K562 (cell line): Measurements from ENCODE around the gene LIPM. TPM values are rescaled to one million over a fixed set of nuclear protein-coding genes. Genes with fewer than 3 reads are reported as not detected.

Experiments
- ATAC-seq: fragments of 200-7000 bp; cut with Tn5 transposase; 3 replicates; pipeline ENCODE4 v1.9.1; 2020; ENCODE audit warnings: moderate library complexity
- BruUV-seq: library from RNA; stranded (reverse); fragments of 400-500 nt; replicated peaks from 2 replicates; lab custom pipeline; 2021; lab: Mats Ljungman, UMichigan
- CTCF ChIA-PET: fragments of 300-600 bp; formaldehyde crosslinking; extraction: SDS; loops from one replicate; lab custom pipeline; 2021; ENCODE audit warnings: low intra/inter-chr PET ratio; lab: Yijun Ruan, JAX
- POLR2A ChIA-PET: fragments of 300-600, 350-650 bp; sonication (Branson Sonifier 250); formaldehyde crosslinking; extraction: SDS; loops from one replicate; lab custom pipeline; 2021; ENCODE audit warnings: antibody characterized with exemption, inconsistent platforms; lab: Yijun Ruan, JAX
- DNase-seq, 4 experiments: peaks; one replicate each; pipeline versions ENCODE4 v3.0.0 to v3.0.0-alpha.2; 2011 to 2018; ENCODE audit warnings: low spot score in 3 of 4, mixed read lengths in 3 of 4; ENCODE audit errors: extremely low read depth in 1 of 4
- FAIRE-seq: peaks from 2 replicates; lab custom pipeline; 2011; peaks lifted over from hg19 to GRCh38; lab: Jason Lieb, UNC
- H2AFZ ChIP-seq: 2 replicates; pipeline ENCODE4 v1.6.0; 2011; ENCODE audit warnings: low read depth, low read length, control low read depth, inconsistent platforms
- H3K27ac ChIP-seq: fragments of 200-600 bp; 3 replicates; pipeline ENCODE4 v1.8.0; 2011; ENCODE audit warnings: low read depth, mild to moderate bottlenecking, control low read depth, inconsistent platforms, low read length, moderate library complexity, mixed read lengths; ENCODE audit errors: extremely low read depth
- H3K27me3 ChIP-seq, 2 experiments: fragments of 300-600 bp in 1 of 2; 2 replicates in 1 of 2; 3 replicates in 1 of 2; pipeline versions ENCODE4 v1.6.0 to v1.8.0; 2011; ENCODE audit warnings: inconsistent platforms in 2 of 2, low read length in 2 of 2, mild to moderate bottlenecking in 1 of 2, mixed read lengths in 1 of 2, moderate library complexity in 1 of 2; ENCODE audit not compliant: control insufficient read depth in 2 of 2, insufficient read depth in 2 of 2
- H3K36me3 ChIP-seq: fragments of 300-600 bp; 3 replicates; pipeline ENCODE4 v1.8.0; 2011; ENCODE audit warnings: mild to moderate bottlenecking, low read length, inconsistent platforms; ENCODE audit not compliant: control insufficient read depth, insufficient read depth
- H3K4me1 ChIP-seq, 2 experiments: fragments of 200-600 bp in 1 of 2; replicated peaks in 1 of 2; 2 replicates in 1 of 2; 3 replicates in 1 of 2; pipeline versions ENCODE4 v1.5.1 to v1.8.0; 2011; ENCODE audit warnings: inconsistent platforms in 2 of 2, low read length in 2 of 2, mild to moderate bottlenecking in 1 of 2, mixed read lengths in 1 of 2, moderate library complexity in 1 of 2; ENCODE audit not compliant: control insufficient read depth in 2 of 2, insufficient read depth in 2 of 2
- H3K4me2 ChIP-seq: 2 replicates; pipeline ENCODE4 v1.6.1; 2011; ENCODE audit warnings: low read length, control low read depth, inconsistent platforms, mixed read lengths; ENCODE audit not compliant: insufficient read depth
- H3K4me3 ChIP-seq: fragments of 200-600 bp; sonication (generic), shearing (Covaris generic); 2 replicates; pipeline ENCODE4 v1.5.1; 2016; ENCODE audit warnings: control low read depth, inconsistent platforms
- H3K79me2 ChIP-seq: fragments of 200-600 bp; 3 replicates; pipeline ENCODE4 v1.8.0; 2011; ENCODE audit warnings: low read length, inconsistent platforms; ENCODE audit not compliant: control insufficient read depth, insufficient read depth
- H3K9ac ChIP-seq, 2 experiments: 2 replicates each; pipeline versions ENCODE4 v1.6.0 to v1.6.1; 2011; ENCODE audit warnings: low read depth in 2 of 2, low read length in 2 of 2, control low read depth in 1 of 2, inconsistent platforms in 1 of 2, mild to moderate bottlenecking in 1 of 2, mixed read lengths in 1 of 2; ENCODE audit not compliant: insufficient read depth in 1 of 2
- H3K9me1 ChIP-seq: one replicate; pipeline ENCODE4 v1.6.0; 2011; ENCODE audit warnings: inconsistent platforms, mild to moderate bottlenecking, low read length, moderate library complexity; ENCODE audit not compliant: control insufficient read depth, insufficient read depth
- H3K9me3 ChIP-seq: replicated peaks from 2 replicates; pipeline ENCODE4 v1.5.1; 2011; ENCODE audit warnings: low read depth, low read length, inconsistent platforms; ENCODE audit not compliant: control insufficient read depth, insufficient read depth
- H4K20me1 ChIP-seq: replicated peaks from 2 replicates; pipeline ENCODE4 v1.6.1; 2011; ENCODE audit warnings: low read length, inconsistent platforms, mixed read lengths; ENCODE audit not compliant: control insufficient read depth, insufficient read depth
- BCOR ChIP-seq: fragments of 450-650 bp; IDR thresholded peaks from 2 replicates; pipeline ENCODE4 v1.6.1; 2016
- MLX ChIP-seq, 2 experiments: fragments of 450-650 bp in 1 of 2; sonication (generic) in 1 of 2; formaldehyde crosslinking; conservative IDR thresholded peaks; 2 replicates each; pipeline versions ENCODE4 v1.4.0 to v1.8.1; 2020 to 2022; ENCODE audit warnings: mild to moderate bottlenecking in 1 of 2, missing genetic modification reagents in 1 of 2
- U2AF1 ChIP-seq: fragments of 200-400 bp; formaldehyde crosslinking; optimal IDR thresholded peaks from 2 replicates; pipeline ENCODE3; 2017; ENCODE audit warnings: mild to moderate bottlenecking, low read depth, low read length, moderate library complexity
- WGBS: fragments of 100-300 bp; shearing (Covaris generic); methylation state at CpG from one replicate; pipeline ENCODE4 v1.1.6; 2016; ENCODE audit warnings: low coverage, mixed read lengths; ENCODE audit not compliant: insufficient coverage; ENCODE audit errors: missing lambda C conversion rate; 5-methylcytosine and 5-hydroxymethylcytosine counted together
- in situ Hi-C: fragments of 300-500 bp; cut with MboI; formaldehyde crosslinking; loops from 4 replicates; pipeline ENCODE4 v1.15.0; 2018; ENCODE audit warnings: inconsistent platforms, mixed read lengths
- intact Hi-C: fragments of 100-400 bp; cut with micrococcal nuclease; formaldehyde crosslinking; loops from 2 replicates; pipeline ENCODE4 v1.14.2; 2022
- polyA plus RNA-seq, 8 experiments: library from polyadenylated mRNA; depleted of rRNA in 4 of 8; stranded (reverse) in 5 of 8; unstranded in 3 of 8; fragments of >200 nt; fragmentation: Nextera tagmentation in 2 of 8; fragmentation: Illumina TruSeq in 1 of 8; extraction: Ambion mirVana in 2 of 8; extraction: Trizol in 1 of 8; gene quantifications; 2 replicates each; pipeline versions ENCODE4 v1.2.1 to v1.2.3, GENCODE V29; 2011 to 2014; ENCODE audit warnings: inconsistent platforms in 1 of 8, missing spikeins in 1 of 8
- total RNA-seq, 7 experiments: library from RNA; depleted of rRNA in 6 of 7; stranded (reverse); fragments of >200 nt in 6 of 7; fragmentation: Illumina TruSeq in 2 of 7; extraction: Trizol in 2 of 7; gene quantifications; 2 replicates each; pipeline versions ENCODE4 v1.2.1 to v1.2.3, GENCODE V29; 2011 to 2021; ENCODE audit warnings: low replicate concordance in 1 of 7
- TF ChIP-seq, protein P1 (sequence below): fragments of 250-450 bp; sonication (Bioruptor Pico); IDR thresholded peaks from 2 replicates; pipeline ENCODE4 v1.9.0; 2021; ENCODE audit warnings: mild to moderate bottlenecking

Gene LIPM
- total and polyA plus RNA-seq, 9 of the 15 experiments (the other 6 are each of a cell fraction or from before 2014, with no cell fraction given): not detected

GRCh38 chr10:88786032-88786770 lies 16.3 kb upstream of the LIPM start:
- Histone ChIP-seq H3K4me2 (no peak overlapping the region), H3K4me1 (no peaks in the 10 kb centered on the region), H3K36me3 (no peaks in the 10 kb centered on the region), H3K27me3 (no peaks in the 10 kb centered on the region), H3K9ac (no peak overlapping the region), H3K4me3 (no peak overlapping the region)
- 3% methylated on average over 9 of the region's 10 CpGs for WGBS
- TF ChIP-seq MLX (CRISPR knock-in tag; conservative IDR thresholded peaks at IDR 0.05): no peak
- TF ChIP-seq, all 486 proteins: peak for 0
- no peaks in the 10 kb centered on the region for H3K9me3 ChIP-seq
- no peak overlapping the region for H3K27ac ChIP-seq
- CTCF ChIA-PET: no interaction called here
- ATAC-seq: no peak
- H3K79me2 ChIP-seq: no peaks in the 10 kb centered on the region
- FAIRE-seq: no peak
- BruUV-seq: no TSS peak
- no peaks in the 10 kb centered on the region for H3K9me1 ChIP-seq
- no peaks in the 10 kb centered on the region for H4K20me1 ChIP-seq
- DNase-seq: no peak
- no peak overlapping the region for H2AFZ ChIP-seq
- intact Hi-C loops: no loop called here
- POLR2A ChIA-PET: interaction anchor here (1.1 kb wide), 1 partner anchor 19 kb away, joined by 3 read pairs; no protein-coding TSS in a partner anchor
- in situ Hi-C loops: no loop called here

GRCh38 chr10:88787463-88787862 lies 15.1 kb upstream of the LIPM start:
- no peak for ATAC-seq
- no peaks in the 10 kb centered on the region for H3K36me3 ChIP-seq
- no peak overlapping the region for H3K9ac ChIP-seq
- H3K27me3 ChIP-seq: no peaks in the 10 kb centered on the region
- no peak for DNase-seq
- H3K9me3 ChIP-seq: no peaks in the 10 kb centered on the region
- in situ Hi-C loops: no loop called here
- no peak overlapping the region for H3K4me2 ChIP-seq
- ChIA-PET CTCF (no interaction called here), POLR2A (interaction anchor here (1.1 kb wide), 1 partner anchor 17 kb away, joined by 3 read pairs; no protein-coding TSS in a partner anchor)
- 2% methylated on average over 5 of the region's 5 CpGs for WGBS
- H2AFZ ChIP-seq: no peak overlapping the region
- H3K4me3 ChIP-seq: no peak overlapping the region
- no peaks in the 10 kb centered on the region for H4K20me1 ChIP-seq
- H3K27ac ChIP-seq: no peak overlapping the region
- H3K9me1 ChIP-seq: no peaks in the 10 kb centered on the region
- no peaks in the 10 kb centered on the region for H3K79me2 ChIP-seq
- intact Hi-C loops: no loop called here
- no peaks in the 10 kb centered on the region for H3K4me1 ChIP-seq
- no peak for FAIRE-seq
- no TSS peak for BruUV-seq
- TF ChIP-seq U2AF1 (no peak), BCOR (no peak)
- TF ChIP-seq, protein P1, sequence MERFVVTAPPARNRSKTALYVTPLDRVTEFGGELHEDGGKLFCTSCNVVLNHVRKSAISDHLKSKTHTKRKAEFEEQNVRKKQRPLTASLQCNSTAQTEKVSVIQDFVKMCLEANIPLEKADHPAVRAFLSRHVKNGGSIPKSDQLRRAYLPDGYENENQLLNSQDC: no peak
